Immature natural killer cell (primary cell): ENCODE measurements around the gene GPX8. TPM values are rescaled to one million over a fixed set of nuclear protein-coding genes. Genes with fewer than 3 reads are reported as not detected.
A peak's percentile ranks its signal among the peaks of the same experiment; 100 is the strongest.

Experiments
- DNase-seq, 3 donors: peaks; one replicate each; pipeline ENCODE4 v3.0.0; 2022; ENCODE audit warnings: mixed read lengths in 1 of 3
- H3K27ac Mint-ChIP-seq, 6 donors: one replicate each; pipeline ENCODE4 v1.8.0; 2020; ENCODE audit warnings: mixed read lengths in 6 of 6, mild to moderate bottlenecking in 5 of 6, inconsistent platforms in 4 of 6, moderate library complexity in 3 of 6
- H3K27me3 Mint-ChIP-seq, 3 donors: one replicate each; pipeline ENCODE4 v1.8.0; 2020 to 2021; ENCODE audit warnings: low read depth in 3 of 3, mild to moderate bottlenecking in 3 of 3, mixed read lengths in 3 of 3, moderate library complexity in 3 of 3, inconsistent platforms in 1 of 3
- H3K36me3 Mint-ChIP-seq, 3 donors: one replicate each; pipeline ENCODE4 v1.8.0; 2020; ENCODE audit warnings: mixed read lengths in 3 of 3, inconsistent platforms in 2 of 3, mild to moderate bottlenecking in 2 of 3
- H3K4me1 Mint-ChIP-seq, 2 donors: one replicate each; pipeline ENCODE4 v1.8.0; 2020; ENCODE audit warnings: inconsistent platforms in 2 of 2, mild to moderate bottlenecking in 2 of 2, mixed read lengths in 2 of 2, moderate library complexity in 1 of 2
- H3K4me3 Mint-ChIP-seq, 5 donors: one replicate each; pipeline ENCODE4 v1.8.0; 2020; ENCODE audit warnings: mild to moderate bottlenecking in 5 of 5, mixed read lengths in 5 of 5, inconsistent platforms in 3 of 5, moderate library complexity in 3 of 5
- H3K9me3 Mint-ChIP-seq, 6 donors: one replicate each; pipeline ENCODE4 v1.8.0; 2020; ENCODE audit warnings: mild to moderate bottlenecking in 6 of 6, mixed read lengths in 6 of 6, inconsistent platforms in 4 of 6, moderate library complexity in 3 of 6
- polyA plus RNA-seq, 3 donors: library from polyadenylated mRNA; unstranded; fragments of 300-500 nt; fragmentation: Illumina TruSeq; gene quantifications; one replicate each; pipeline ENCODE4 v1.2.3, GENCODE V29; 2021

Gene GPX8, protein sequence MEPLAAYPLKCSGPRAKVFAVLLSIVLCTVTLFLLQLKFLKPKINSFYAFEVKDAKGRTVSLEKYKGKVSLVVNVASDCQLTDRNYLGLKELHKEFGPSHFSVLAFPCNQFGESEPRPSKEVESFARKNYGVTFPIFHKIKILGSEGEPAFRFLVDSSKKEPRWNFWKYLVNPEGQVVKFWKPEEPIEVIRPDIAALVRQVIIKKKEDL
- polyA plus RNA-seq: not detected

DNA sequence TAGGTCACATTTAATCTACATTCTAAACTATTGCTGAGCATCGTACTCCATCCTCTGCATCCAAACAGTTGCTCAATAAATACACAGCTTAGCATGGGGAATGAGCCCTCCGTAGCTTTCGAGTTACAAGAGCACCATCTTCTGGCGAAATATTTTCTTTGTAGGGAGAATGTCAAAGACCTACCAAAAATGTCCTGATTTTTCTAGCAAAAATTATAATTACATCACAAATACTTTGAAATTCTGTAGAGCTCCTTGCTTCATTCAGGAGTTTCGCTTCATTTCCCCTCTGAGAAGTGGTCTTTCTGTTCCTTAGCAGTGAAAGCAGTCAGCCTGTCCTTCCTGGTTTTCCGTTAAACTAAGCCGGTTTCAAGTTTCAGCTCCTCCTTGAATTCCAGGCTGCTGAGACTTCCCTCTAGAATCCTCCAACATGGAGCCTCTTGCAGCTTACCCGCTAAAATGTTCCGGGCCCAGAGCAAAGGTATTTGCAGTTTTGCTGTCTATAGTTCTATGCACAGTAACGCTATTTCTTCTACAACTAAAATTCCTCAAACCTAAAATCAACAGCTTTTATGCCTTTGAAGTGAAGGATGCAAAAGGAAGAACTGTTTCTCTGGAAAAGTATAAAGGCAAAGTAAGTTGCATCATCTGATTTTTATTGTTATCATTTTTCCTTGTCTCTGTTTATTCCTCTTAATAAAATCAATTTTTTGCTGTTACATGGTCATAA, at the start of gene GPX8:
Gene GPX8 (plus strand): TSS at position 409 of the 730 bp plus-strand sequence. CDS start 22 bp downstream, at position 431.
- H3K4me1 Mint-ChIP-seq: no peaks in the 10 kb centered on the region
- H3K4me3 Mint-ChIP-seq: no peak within 1 kb of the TSS
- H3K27me3 Mint-ChIP-seq: peaks cover 0 to 13% (median 5%) of the 10 kb centered on the region in 3 donors
- DNase-seq: peak; percentile 39 to 59 (median 52)
- H3K9me3 Mint-ChIP-seq: no peaks in the 10 kb centered on the region
- no peaks in the 10 kb centered on the region for H3K36me3 Mint-ChIP-seq
- H3K27ac Mint-ChIP-seq: no peak within 1 kb of the TSS

- peaks cover 47 to 65% (median 61%) of the 10 kb centered on the region in 3 donors for H3K36me3 Mint-ChIP-seq
- H3K27me3 Mint-ChIP-seq: peaks cover 0 to 6% (median 0%) of the 10 kb centered on the region in 3 donors
- H3K4me3 Mint-ChIP-seq: no peak overlapping the region
- H3K4me1 Mint-ChIP-seq: peaks cover 59 to 88% of the 10 kb centered on the region in 2 donors
- H3K9me3 Mint-ChIP-seq: no peaks in the 10 kb centered on the region
- H3K27ac Mint-ChIP-seq: peak overlapping the region; percentile 47 to 85 (median 81)
- DNase-seq: no peak
These were observed 49.8 kb upstream of the GPX8 start for GRCh38 chr5:55110217-55110616.

DNA sequence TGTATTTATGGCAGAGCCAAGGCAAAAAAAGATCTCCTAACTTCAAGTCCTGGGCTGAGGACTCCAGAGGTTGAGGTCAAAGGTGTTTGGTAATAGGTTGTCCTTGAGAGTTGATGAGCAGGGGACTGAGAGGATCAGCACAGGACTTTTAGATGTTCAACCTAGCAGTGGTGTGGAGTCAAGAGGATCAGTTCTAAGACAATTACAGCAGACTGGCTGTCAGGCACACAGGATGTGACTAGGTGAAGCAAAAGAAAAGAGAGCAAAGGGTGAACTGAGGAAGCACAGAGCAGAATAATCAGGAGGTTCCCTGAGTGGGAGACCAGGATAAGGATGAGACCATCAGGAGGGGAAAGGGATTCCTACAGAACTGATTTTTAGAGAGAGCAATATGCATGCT, 46.6 kb upstream of the GPX8 start:
- peak overlapping the region in 5 of 6 donors; percentile 29 to 74 (median 66) for H3K27ac Mint-ChIP-seq
- H3K4me1 Mint-ChIP-seq: peaks cover 33 to 72% of the 10 kb centered on the region in 2 donors
- H3K4me3 Mint-ChIP-seq: no peak overlapping the region
- no peaks in the 10 kb centered on the region for H3K27me3 Mint-ChIP-seq
- H3K9me3 Mint-ChIP-seq: no peaks in the 10 kb centered on the region
- peaks cover 25 to 43% (median 40%) of the 10 kb centered on the region in 3 donors for H3K36me3 Mint-ChIP-seq
- no peak for DNase-seq

GRCh38 chr5:55114061-55114460, 45.9 kb upstream of the GPX8 start:
- H3K27ac Mint-ChIP-seq: peak overlapping the region in 4 of 6 donors; percentile 17 to 74 (median 66)

GRCh38 chr5:55123365-55123764, 36.6 kb upstream of the GPX8 start:
- Mint-ChIP-seq H3K27me3 (peaks cover 0 to 2% (median 2%) of the 10 kb centered on the region in 3 donors), H3K36me3 (peaks cover 0 to 2% (median 2%) of the 10 kb centered on the region in 3 donors), H3K4me3 (no peak overlapping the region), H3K27ac (no peak overlapping the region), H3K4me1 (no peaks in the 10 kb centered on the region), H3K9me3 (no peaks in the 10 kb centered on the region)
- no peak for DNase-seq

More at GRCh38 chr5:55114061-55114460, 45.9 kb upstream of the GPX8 start:
- Mint-ChIP-seq H3K4me1 (peaks cover 26 to 65% of the 10 kb centered on the region in 2 donors), H3K9me3 (no peaks in the 10 kb centered on the region), H3K4me3 (no peak overlapping the region), H3K36me3 (peaks cover 20 to 36% (median 33%) of the 10 kb centered on the region in 3 donors), H3K27me3 (no peaks in the 10 kb centered on the region)
- DNase-seq: no peak

DNA sequence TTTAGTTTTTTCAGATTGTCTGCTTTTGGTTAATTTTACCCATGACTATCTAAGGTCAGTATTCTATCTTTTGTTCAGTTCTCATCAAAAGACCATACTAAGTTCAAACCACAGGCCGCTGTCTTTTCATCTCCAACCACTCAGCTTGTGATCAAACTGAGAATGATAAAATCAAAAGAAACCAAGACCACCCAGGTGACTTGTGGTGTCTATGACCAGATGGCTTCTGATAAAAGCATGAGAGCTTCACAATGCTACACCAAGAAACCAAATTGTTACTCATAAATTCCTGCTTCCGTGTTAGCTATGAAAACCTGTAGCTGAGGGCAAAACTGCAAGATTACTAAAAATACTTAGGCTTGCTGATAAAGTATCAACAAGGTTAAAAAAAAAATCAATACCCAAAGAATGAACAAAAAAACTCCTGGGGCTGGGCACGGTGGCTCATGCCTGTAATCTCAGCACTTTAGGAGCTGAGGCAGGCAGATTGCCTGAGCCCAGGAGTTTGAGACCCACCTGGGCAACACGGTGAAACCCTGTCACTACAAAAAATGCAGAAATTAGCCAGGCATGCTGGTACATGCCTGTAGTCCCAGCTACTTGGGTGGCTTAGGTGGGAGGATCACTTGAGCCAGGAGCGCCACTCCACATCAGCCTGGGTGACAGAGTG, 25.8 kb upstream of the GPX8 start:
- no peak overlapping the region for H3K4me3 Mint-ChIP-seq
- DNase-seq: peak in 2 of 3 donors; percentile 10 to 12
- peaks cover 0 to 3% (median 1%) of the 10 kb centered on the region in 3 donors for H3K27me3 Mint-ChIP-seq

DNA sequence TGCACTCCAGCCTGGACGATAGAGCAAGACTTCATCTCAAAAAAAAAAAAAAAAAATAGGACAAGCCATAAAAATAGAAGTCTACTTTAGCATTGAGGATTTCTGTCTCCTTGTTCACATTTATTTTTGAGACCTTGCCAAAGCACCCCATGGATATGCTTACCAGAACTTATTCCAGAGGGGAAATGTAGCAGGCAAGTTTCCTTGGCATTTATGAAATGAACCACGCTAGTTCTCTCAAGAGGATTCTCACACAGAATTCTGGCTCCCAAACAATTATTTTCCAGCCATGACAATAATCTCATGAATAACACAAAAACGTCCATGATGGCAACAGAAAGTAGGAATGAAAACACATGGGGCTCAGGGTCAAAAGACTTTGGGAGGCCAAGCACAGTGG, 23.4 kb upstream of the GPX8 start:
- DNase-seq: no peak
- H3K9me3 Mint-ChIP-seq: peaks cover 0 to 1% (median 0%) of the 10 kb centered on the region in 6 donors
- no peak overlapping the region for H3K27ac Mint-ChIP-seq
- peaks cover 16 to 23% of the 10 kb centered on the region in 2 donors for H3K4me1 Mint-ChIP-seq
- peaks cover 0 to 1% (median 0%) of the 10 kb centered on the region in 3 donors for H3K36me3 Mint-ChIP-seq
- H3K27me3 Mint-ChIP-seq: peaks cover 0 to 3% (median 1%) of the 10 kb centered on the region in 3 donors
- no peak overlapping the region for H3K4me3 Mint-ChIP-seq

More for the DNA sequence above, 25.8 kb upstream of the GPX8 start:
- Mint-ChIP-seq H3K4me1 (peaks cover 12 to 18% of the 10 kb centered on the region in 2 donors), H3K9me3 (peaks cover 3 to 16% (median 8%) of the 10 kb centered on the region in 6 donors), H3K36me3 (peaks cover 8 to 16% (median 9%) of the 10 kb centered on the region in 3 donors), H3K27ac (peak overlapping the region in 1 of 6 donors; percentile 43)

DNA sequence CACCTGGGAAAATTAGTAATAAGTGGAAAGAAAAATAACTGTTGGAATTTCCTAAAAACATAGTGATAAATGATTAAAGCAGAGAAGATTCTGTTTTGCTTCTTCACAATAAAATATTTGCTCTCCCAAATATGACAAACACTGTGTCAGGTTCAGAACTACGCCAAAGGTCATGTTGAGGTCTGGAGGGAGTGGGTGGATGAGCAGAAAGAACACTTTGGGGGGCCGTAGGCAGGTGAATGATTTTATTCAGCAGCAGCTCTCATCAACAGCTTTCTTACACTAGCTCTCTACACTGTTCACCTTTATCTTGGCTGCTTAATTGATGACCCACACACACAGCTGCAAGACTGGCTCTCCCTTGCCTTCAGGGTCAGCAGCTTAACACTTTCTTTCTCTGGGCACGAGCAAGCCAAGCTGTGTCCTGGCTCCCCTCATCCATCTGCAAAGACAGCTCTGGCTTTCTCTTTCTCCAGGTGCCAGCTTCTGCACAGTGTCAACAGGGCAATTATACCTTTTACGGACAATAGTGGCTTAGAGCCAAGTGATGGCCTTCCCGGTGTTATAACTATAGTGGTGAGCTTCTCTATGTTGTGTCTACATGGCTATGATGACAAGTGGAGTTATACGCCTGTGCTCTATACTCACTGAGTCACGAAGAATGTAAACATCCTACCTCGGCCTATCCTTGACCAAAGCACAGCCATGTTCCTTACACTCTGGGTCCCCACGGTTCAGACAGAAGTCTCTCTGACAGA, 18.9 kb upstream of the GPX8 start:
- Mint-ChIP-seq H3K4me1 (peaks cover 14 to 16% of the 10 kb centered on the region in 2 donors), H3K27me3 (peaks cover 0 to 6% (median 3%) of the 10 kb centered on the region in 3 donors), H3K9me3 (no peaks in the 10 kb centered on the region), H3K27ac (peak overlapping the region in 2 of 6 donors; percentile 20), H3K4me3 (no peak overlapping the region), H3K36me3 (no peaks in the 10 kb centered on the region)
- DNase-seq: no peak

- H3K36me3 Mint-ChIP-seq: no peaks in the 10 kb centered on the region
- peak in 1 of 3 donors; percentile 21 for DNase-seq
- H3K4me3 Mint-ChIP-seq: peak overlapping the region in 2 of 5 donors; percentile 23 to 50
- no peaks in the 10 kb centered on the region for H3K9me3 Mint-ChIP-seq
- H3K4me1 Mint-ChIP-seq: peaks cover 19 to 23% of the 10 kb centered on the region in 2 donors
- peaks cover 0 to 6% (median 0%) of the 10 kb centered on the region in 3 donors for H3K27me3 Mint-ChIP-seq
- peak overlapping the region in 2 of 6 donors; percentile 40 to 55 for H3K27ac Mint-ChIP-seq
These were observed 17.9 kb upstream of the GPX8 start for GRCh38 chr5:55141945-55142690.

GRCh38 chr5:55143624-55144023, 16.3 kb upstream of the GPX8 start:
- Mint-ChIP-seq H3K27ac (no peak overlapping the region), H3K4me1 (peaks cover 19 to 23% of the 10 kb centered on the region in 2 donors), H3K27me3 (peaks cover 0 to 4% (median 3%) of the 10 kb centered on the region in 3 donors), H3K4me3 (no peak overlapping the region), H3K36me3 (no peaks in the 10 kb centered on the region), H3K9me3 (no peaks in the 10 kb centered on the region)
- DNase-seq: no peak

DNA sequence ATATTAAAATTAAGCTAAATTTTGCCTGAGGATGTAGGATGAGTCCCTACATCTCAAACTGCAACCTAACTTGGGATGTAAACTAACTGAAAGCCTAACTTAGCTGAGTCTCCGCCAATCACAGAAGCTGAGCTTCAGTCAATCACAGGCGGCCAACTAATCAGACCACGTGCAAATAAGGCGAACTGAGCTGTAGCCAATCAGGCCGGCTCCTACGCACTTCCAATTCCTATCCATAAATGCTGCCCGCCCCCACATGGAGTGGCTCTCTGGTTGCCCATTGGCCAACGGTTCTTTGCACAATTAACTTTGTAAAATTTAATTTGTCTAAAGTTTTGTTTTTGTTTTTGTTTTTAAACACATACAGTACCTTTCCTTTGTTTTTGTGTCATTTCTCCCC, 13.9 kb upstream of the GPX8 start:
- H3K36me3 Mint-ChIP-seq: no peaks in the 10 kb centered on the region
- no peaks in the 10 kb centered on the region for H3K9me3 Mint-ChIP-seq
- peak overlapping the region; percentile 46 to 77 (median 61) for H3K4me3 Mint-ChIP-seq
- peaks cover 0 to 8% (median 5%) of the 10 kb centered on the region in 3 donors for H3K27me3 Mint-ChIP-seq
- H3K4me1 Mint-ChIP-seq: peaks cover 19 to 21% of the 10 kb centered on the region in 2 donors
- no peak for DNase-seq
- H3K27ac Mint-ChIP-seq: no peak overlapping the region

- Mint-ChIP-seq H3K27ac (peak overlapping the region in 1 of 6 donors; percentile 43), H3K27me3 (peaks cover 0 to 8% (median 5%) of the 10 kb centered on the region in 3 donors), H3K4me1 (peaks cover 14 to 16% of the 10 kb centered on the region in 2 donors), H3K4me3 (peak overlapping the region; percentile 46 to 77 (median 61)), H3K36me3 (no peaks in the 10 kb centered on the region), H3K9me3 (no peaks in the 10 kb centered on the region)
- peak; percentile 78 to 82 (median 79) for DNase-seq
These were observed 13.3 kb upstream of the GPX8 start for GRCh38 chr5:55146543-55147151.
